Measurements from ENCODE around the gene FRG2B.
"Not testable (repeated sequence)": the region's sequence is repeated elsewhere in the genome, so short reads cannot be mapped to it uniquely, and the experiment has no call there.

The FRG2B gene

GRCh38 chr10:133599869-133600268, 26.7 kb downstream of the FRG2B start:
- DNase-seq (ENCODE audit: low read depth): not testable (repeated sequence)

DNA sequence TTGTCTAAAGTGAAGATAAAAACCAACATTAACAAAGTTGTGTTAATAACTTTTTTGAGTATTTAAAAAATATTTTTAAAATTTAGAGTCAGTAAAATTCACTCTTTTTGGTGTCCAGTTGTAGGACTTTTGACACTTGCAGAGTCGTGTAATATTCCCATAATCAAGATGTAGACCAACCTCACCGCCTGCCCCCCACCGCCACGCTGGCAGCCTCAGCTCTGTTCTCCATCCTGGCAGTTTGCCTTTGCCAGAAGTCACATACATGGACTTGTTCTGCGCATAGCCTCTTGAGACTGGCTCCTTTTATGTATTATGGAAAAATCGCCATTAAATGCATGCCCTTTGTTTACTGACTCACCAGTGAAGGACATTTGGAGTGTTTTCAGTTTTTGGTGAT, 33.9 kb downstream of the FRG2B start:
- DNase-seq (ENCODE audit: low read depth): no peak

DNA sequence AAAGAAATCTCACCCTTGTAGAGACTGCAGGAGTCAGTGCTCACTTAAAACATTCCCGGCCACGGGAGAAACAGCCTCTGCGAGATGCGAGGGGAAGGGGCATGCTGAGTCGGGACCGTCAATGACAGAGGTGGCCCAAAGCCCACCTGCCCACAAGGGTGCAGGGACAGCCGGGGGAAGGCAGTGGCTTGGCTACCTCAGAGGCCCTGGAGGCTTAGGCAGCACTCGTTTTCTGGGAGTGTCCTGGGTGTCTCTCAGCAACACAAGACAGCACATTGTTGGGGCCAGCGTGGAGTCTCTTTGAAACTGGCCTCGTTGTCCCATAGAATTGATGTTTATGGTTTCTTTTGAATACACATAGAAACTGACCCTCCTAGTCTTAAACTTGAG, 35.6 kb downstream of the FRG2B start:
- DNase-seq (ENCODE audit: low read depth): no peak

DNA sequence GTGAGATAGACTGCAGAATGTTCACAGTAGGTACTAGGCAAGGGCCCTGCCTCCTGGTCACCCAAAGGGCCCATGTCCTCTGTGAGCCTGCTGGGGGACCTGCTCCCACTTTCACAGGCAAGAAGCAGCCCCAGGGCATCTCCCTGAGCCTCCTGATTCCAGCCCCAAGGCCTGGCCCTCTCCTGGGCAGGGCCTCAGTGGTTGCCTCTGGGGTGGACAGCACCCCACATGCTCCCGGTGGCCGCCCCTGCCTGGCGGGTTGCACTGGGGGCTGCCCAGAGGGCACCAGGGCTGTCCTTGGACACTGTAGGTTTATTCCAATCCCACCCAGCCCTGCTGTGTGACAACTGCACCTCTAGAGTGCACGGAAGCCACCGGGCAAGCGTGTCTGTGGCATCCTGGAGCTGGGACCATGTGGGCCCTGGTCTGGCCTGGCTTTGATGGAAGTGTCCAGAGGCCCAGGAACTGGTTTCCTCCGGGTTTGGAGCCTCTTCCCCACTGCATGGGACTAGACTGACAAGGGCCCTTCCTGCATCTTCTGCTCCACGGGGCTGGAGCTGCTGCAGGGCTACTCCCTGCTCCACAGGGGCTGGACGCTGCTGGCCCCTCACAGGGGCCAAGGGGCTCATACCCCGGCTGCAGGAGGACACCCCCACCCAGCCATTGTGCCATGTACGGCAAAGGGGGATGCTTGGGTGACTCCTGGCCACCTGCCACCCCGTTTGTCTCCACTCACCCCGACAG, 36.2 kb downstream of the FRG2B start:
- DNase-seq (ENCODE audit: low read depth): no peak

GRCh38 chr10:133577037-133577436, 49.6 kb downstream of the FRG2B start:
- not testable (repeated sequence) for DNase-seq (ENCODE audit: low read depth)
